Hepatocyte (in vitro differentiated cells): ENCODE measurements around the gene REPS2. TPM values are rescaled to one million over a fixed set of nuclear protein-coding genes. Genes with fewer than 3 reads are reported as not detected.

Experiments used
- DNase-seq: peaks from one replicate; pipeline ENCODE4 v3.0.0-alpha.2; 2016; ENCODE audit warnings: low spot score
- H2AFZ ChIP-seq: fragments of 200-600 bp; sonication (generic); 2 replicates; pipeline ENCODE4 v1.6.0; 2016; ENCODE audit warnings: antibody characterized with exemption, mild to moderate bottlenecking
- H3K27ac ChIP-seq: fragments of 200-600 bp; sonication (generic); 2 replicates; pipeline ENCODE4 v1.5.1; 2016; ENCODE audit warnings: mild to moderate bottlenecking
- H3K27me3 ChIP-seq: fragments of 200-600 bp; sonication (generic); 2 replicates; pipeline ENCODE4 v1.6.1; 2016
- H3K36me3 ChIP-seq: fragments of 200-600 bp; sonication (generic); replicated peaks from 2 replicates; pipeline ENCODE4 v1.5.1; 2016; ENCODE audit warnings: low read depth; ENCODE audit not compliant: insufficient read depth
- H3K4me1 ChIP-seq: fragments of 200-600 bp; sonication (generic); 2 replicates; pipeline ENCODE4 v1.5.1; 2016; ENCODE audit warnings: mild to moderate bottlenecking, moderate library complexity; ENCODE audit not compliant: insufficient read depth
- H3K4me2 ChIP-seq: fragments of 200-600 bp; sonication (generic); 2 replicates; pipeline ENCODE4 v1.6.0; 2016
- H3K4me3 ChIP-seq: fragments of 200-600 bp; sonication (generic); 2 replicates; pipeline ENCODE4 v1.5.1; 2016; ENCODE audit warnings: mild to moderate bottlenecking
- H3K79me2 ChIP-seq: fragments of 200-600 bp; sonication (generic); 2 replicates; pipeline ENCODE4 v1.6.0; 2017; ENCODE audit warnings: mild to moderate bottlenecking
- H3K9me2 ChIP-seq: fragments of 200-600 bp; sonication (generic); replicated peaks from 2 replicates; pipeline ENCODE4 v1.6.0; 2017; ENCODE audit warnings: mild to moderate bottlenecking; ENCODE audit not compliant: insufficient read depth
- H3K9me3 ChIP-seq: fragments of 200-600 bp; sonication (generic); 2 replicates; pipeline ENCODE4 v1.5.1; 2016; ENCODE audit warnings: low read depth, mild to moderate bottlenecking
- H4K20me1 ChIP-seq: fragments of 200-600 bp; sonication (generic); 2 replicates; pipeline ENCODE4 v1.6.0; 2016; ENCODE audit warnings: mild to moderate bottlenecking; ENCODE audit not compliant: insufficient read depth, poor library complexity, severe bottlenecking
- CTCF ChIP-seq: fragments of 200-600 bp; sonication (generic); IDR thresholded peaks from 2 replicates; pipeline ENCODE4 v1.5.1; 2016; ENCODE audit warnings: antibody characterized with exemption, mild to moderate bottlenecking; ENCODE audit not compliant: poor library complexity
- EZH2 ChIP-seq: fragments of 200-600 bp; sonication (generic); IDR thresholded peaks from 2 replicates; pipeline ENCODE4 v1.6.1; 2016; ENCODE audit warnings: antibody characterized with exemption, mild to moderate bottlenecking, borderline replicate concordance
- EZH2phosphoT487 ChIP-seq: fragments of 200-600 bp; sonication (generic); IDR thresholded peaks from one replicate; pipeline ENCODE4 v1.6.1; 2018; ENCODE audit warnings: antibody characterized with exemption, mild to moderate bottlenecking, low read depth, moderate library complexity; ENCODE audit not compliant: unreplicated experiment, severe bottlenecking
- WGBS: methylation state at CpG from one replicate; pipeline ENCODE4 v1.1.6; 2016; ENCODE audit warnings: low lambda C conversion rate; ENCODE audit errors: missing lambda C conversion rate; 5-methylcytosine and 5-hydroxymethylcytosine counted together
- polyA plus RNA-seq: library from polyadenylated mRNA; unstranded; fragments of >200 nt; fragmentation: Nextera tagmentation; extraction: Ambion mirVana; gene quantifications from 2 replicates; pipeline ENCODE4 v1.2.1, GENCODE V29; 2016
- total RNA-seq: library from RNA; depleted of rRNA; stranded (reverse); fragments of >200 nt; gene quantifications from 2 replicates; pipeline ENCODE4 v1.2.3, GENCODE V29; 2014

REPS2 gene
- total and polyA plus RNA-seq, 2 experiments from 2014 or later, result 3.4 to 5.0 TPM

GRCh38 chrX:17039826-17040225 is 93.4 kb downstream of the REPS2 start:
- no peak overlapping the region for H3K4me3 ChIP-seq
- no peaks in the 10 kb centered on the region for H4K20me1 ChIP-seq
- DNase-seq, result no peak
- WGBS, result 67% methylated on average over 1 of the region's 1 CpG
- no peak overlapping the region for H3K27ac ChIP-seq
- no peaks in the 10 kb centered on the region for H3K9me3 ChIP-seq
- H2AFZ ChIP-seq, result no peak overlapping the region
- H3K79me2 ChIP-seq, result no peaks in the 10 kb centered on the region
- no peaks in the 10 kb centered on the region for H3K36me3 ChIP-seq
- TF ChIP-seq EZH2, result no peak
- no peak for TF ChIP-seq CTCF
- no peak for TF ChIP-seq EZH2phosphoT487
- H3K4me2 ChIP-seq, result no peak overlapping the region
- no peaks in the 10 kb centered on the region for H3K4me1 ChIP-seq
- no peaks in the 10 kb centered on the region for H3K27me3 ChIP-seq
- no peaks in the 10 kb centered on the region for H3K9me2 ChIP-seq

- H3K4me3 ChIP-seq, result no peak overlapping the region
- no peaks in the 10 kb centered on the region for H3K9me2 ChIP-seq
- H3K27me3 ChIP-seq, result no peaks in the 10 kb centered on the region
- no peaks in the 10 kb centered on the region for H3K4me1 ChIP-seq
- TF ChIP-seq CTCF (no peak), EZH2 (no peak), EZH2phosphoT487 (no peak)
- no peak for DNase-seq
- no peak overlapping the region for H3K4me2 ChIP-seq
- 65% methylated on average over 1 of the region's 1 CpG for WGBS
- H3K9me3 ChIP-seq, result no peaks in the 10 kb centered on the region
- no peak overlapping the region for H3K27ac ChIP-seq
- no peaks in the 10 kb centered on the region for H4K20me1 ChIP-seq
- no peaks in the 10 kb centered on the region for H3K79me2 ChIP-seq
- H2AFZ ChIP-seq, result no peak overlapping the region
- no peaks in the 10 kb centered on the region for H3K36me3 ChIP-seq
Measured at GRCh38 chrX:17040711-17041110, 94.3 kb downstream of the REPS2 start.

GRCh38 chrX:17042037-17042436 is 95.6 kb downstream of the REPS2 start:
- no peak for TF ChIP-seq EZH2
- no peak for TF ChIP-seq CTCF
- no peak for TF ChIP-seq EZH2phosphoT487
- no peaks in the 10 kb centered on the region for H3K79me2 ChIP-seq
- H2AFZ ChIP-seq, result no peak overlapping the region
- H3K9me3 ChIP-seq, result no peaks in the 10 kb centered on the region
- no peak overlapping the region for H3K4me3 ChIP-seq
- no peaks in the 10 kb centered on the region for H4K20me1 ChIP-seq
- DNase-seq, result no peak
- no peaks in the 10 kb centered on the region for H3K27me3 ChIP-seq
- no peaks in the 10 kb centered on the region for H3K9me2 ChIP-seq
- H3K27ac ChIP-seq, result peak overlapping the region; percentile 38
- no peaks in the 10 kb centered on the region for H3K36me3 ChIP-seq
- H3K4me2 ChIP-seq, result no peak overlapping the region
- H3K4me1 ChIP-seq, result no peaks in the 10 kb centered on the region

GRCh38 chrX:17046478-17047097 is 100.1 kb downstream of the REPS2 start:
- Histone ChIP-seq H4K20me1 (no peaks in the 10 kb centered on the region), H3K4me1 (no peaks in the 10 kb centered on the region), H3K27ac (no peak overlapping the region), H3K79me2 (no peaks in the 10 kb centered on the region), H2AFZ (no peak overlapping the region), H3K36me3 (no peaks in the 10 kb centered on the region), H3K4me3 (no peak overlapping the region), H3K9me3 (no peaks in the 10 kb centered on the region), H3K4me2 (no peak overlapping the region), H3K27me3 (no peaks in the 10 kb centered on the region), H3K9me2 (no peaks in the 10 kb centered on the region)
- peak; percentile 80 for DNase-seq
- no peak for TF ChIP-seq EZH2
- TF ChIP-seq EZH2phosphoT487, result no peak
- peak; percentile 66 for TF ChIP-seq CTCF
- WGBS, result 41% methylated on average over 5 of the region's 5 CpGs
